Right lobe of liver (tissue), 4 donors: ENCODE measurements around the gene MAPKAPK3.

Source experiments
- POLR2A ChIP-seq: fragments of 450-650 bp; IDR thresholded peaks from one replicate; pipeline ENCODE4 v1.6.1; 2017; ENCODE audit warnings: antibody characterized with exemption, mild to moderate bottlenecking
- TF ChIP-seq, protein P1 (sequence below), 4 donors: fragments of 200-600 bp in 3 of 4; fragments of 450-650 bp in 1 of 4; IDR thresholded peaks; one replicate each; pipeline versions ENCODE4 v1.5.1 to v1.8.0; 2016 to 2022; ENCODE audit warnings: antibody characterized with exemption in 4 of 4, mild to moderate bottlenecking in 2 of 4
- donor health status: DM: no; HTN: no; CAD: no.
- donor health status: DM: no; HTN: no; CAD: no.
- donor health status: DM: no; HTN: yes; CAD: no.

DNA sequence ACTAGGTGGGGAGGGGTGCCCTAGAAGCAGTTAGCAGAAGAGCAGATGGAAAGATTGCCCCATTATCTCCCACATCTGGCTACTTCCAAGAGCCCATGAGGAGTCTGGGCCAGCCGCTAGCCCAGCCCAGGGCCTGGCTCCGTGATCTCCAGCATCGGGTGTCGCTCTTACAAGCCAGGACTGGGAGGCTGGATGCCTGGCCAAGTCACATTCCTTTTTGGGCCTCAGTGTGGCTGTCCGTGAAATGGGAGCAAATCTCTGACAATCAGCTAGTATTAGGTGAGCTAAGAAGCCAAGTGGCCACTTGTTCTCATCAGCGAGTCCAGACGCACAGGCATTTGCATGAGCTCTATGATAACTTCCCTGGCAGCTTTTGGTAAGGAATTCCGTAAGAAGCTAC, 34.5 kb downstream of the MAPKAPK3 start:
- TF ChIP-seq, protein P1, sequence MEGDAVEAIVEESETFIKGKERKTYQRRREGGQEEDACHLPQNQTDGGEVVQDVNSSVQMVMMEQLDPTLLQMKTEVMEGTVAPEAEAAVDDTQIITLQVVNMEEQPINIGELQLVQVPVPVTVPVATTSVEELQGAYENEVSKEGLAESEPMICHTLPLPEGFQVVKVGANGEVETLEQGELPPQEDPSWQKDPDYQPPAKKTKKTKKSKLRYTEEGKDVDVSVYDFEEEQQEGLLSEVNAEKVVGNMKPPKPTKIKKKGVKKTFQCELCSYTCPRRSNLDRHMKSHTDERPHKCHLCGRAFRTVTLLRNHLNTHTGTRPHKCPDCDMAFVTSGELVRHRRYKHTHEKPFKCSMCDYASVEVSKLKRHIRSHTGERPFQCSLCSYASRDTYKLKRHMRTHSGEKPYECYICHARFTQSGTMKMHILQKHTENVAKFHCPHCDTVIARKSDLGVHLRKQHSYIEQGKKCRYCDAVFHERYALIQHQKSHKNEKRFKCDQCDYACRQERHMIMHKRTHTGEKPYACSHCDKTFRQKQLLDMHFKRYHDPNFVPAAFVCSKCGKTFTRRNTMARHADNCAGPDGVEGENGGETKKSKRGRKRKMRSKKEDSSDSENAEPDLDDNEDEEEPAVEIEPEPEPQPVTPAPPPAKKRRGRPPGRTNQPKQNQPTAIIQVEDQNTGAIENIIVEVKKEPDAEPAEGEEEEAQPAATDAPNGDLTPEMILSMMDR (IDR thresholded peaks at IDR 0.05) = no peak
- TF ChIP-seq POLR2A = no peak
